Neural cell (in vitro differentiated cells): ENCODE results near the gene PELI2. TPM values are rescaled to one million over a fixed set of nuclear protein-coding genes. Genes with fewer than 3 reads are reported as not detected.

Source experiments
- H2AFZ ChIP-seq: fragments of 200-600, 300-800 bp; sonication (generic), shearing (Covaris generic); 2 replicates; pipeline ENCODE4 v1.6.0; 2014; ENCODE audit warnings: low read depth, mild to moderate bottlenecking, antibody characterized with exemption, low read length, moderate library complexity
- H3F3A ChIP-seq: fragments of 200-600 bp; shearing (Covaris generic); 2 replicates; pipeline ENCODE4 v1.6.1; 2016; ENCODE audit warnings: mild to moderate bottlenecking, moderate library complexity, mixed read lengths, antibody characterized with exemption, low read length; ENCODE audit not compliant: insufficient read depth, poor library complexity, severe bottlenecking
- H3K27ac ChIP-seq: fragments of 200-600, 300-800 bp; sonication (generic), shearing (Covaris generic); 2 replicates; pipeline ENCODE4 v1.5.1; 2014; ENCODE audit warnings: mild to moderate bottlenecking, low read length, moderate library complexity
- H3K27me3 ChIP-seq: fragments of 300-800, 200-600 bp; sonication (generic), shearing (Covaris generic); 2 replicates; pipeline ENCODE4 v1.6.0; 2014; ENCODE audit warnings: mild to moderate bottlenecking, low read depth, low read length, moderate library complexity; ENCODE audit not compliant: insufficient read depth
- H3K36me3 ChIP-seq: fragments of 300-800, 200-600 bp; sonication (generic), shearing (Covaris generic); 2 replicates; pipeline ENCODE4 v1.5.1; 2014; ENCODE audit warnings: mild to moderate bottlenecking, antibody characterized with exemption, low read length, moderate library complexity; ENCODE audit not compliant: insufficient read depth
- H3K4me2 ChIP-seq: fragments of 300-800, 200-600 bp; sonication (generic), shearing (Covaris generic); 2 replicates; pipeline ENCODE4 v1.6.0; 2014; ENCODE audit warnings: mild to moderate bottlenecking, low read length
- H3K4me3 ChIP-seq: fragments of 300-800, 200-600 bp; sonication (generic), shearing (Covaris generic); 2 replicates; pipeline ENCODE4 v1.5.1; 2014; ENCODE audit warnings: mild to moderate bottlenecking, low read length, moderate library complexity
- H3K79me2 ChIP-seq: fragments of 200-600 bp; shearing (Covaris generic); replicated peaks from 2 replicates; pipeline ENCODE4 v1.6.0; 2014; ENCODE audit warnings: mild to moderate bottlenecking, low read length, moderate library complexity; ENCODE audit not compliant: insufficient read depth
- H3K9ac ChIP-seq: fragments of 300-800, 200-600 bp; sonication (generic), shearing (Covaris generic); 2 replicates; pipeline ENCODE4 v1.6.1; 2016; ENCODE audit warnings: mild to moderate bottlenecking, low read length, mixed read lengths
- H3K9me2 ChIP-seq: fragments of 200-600 bp; shearing (Covaris generic); 2 replicates; pipeline ENCODE4 v1.6.1; 2016; ENCODE audit warnings: mild to moderate bottlenecking, low read length, mixed read lengths; ENCODE audit not compliant: insufficient read depth
- H3K9me3 ChIP-seq: fragments of 200-600, 300-800 bp; sonication (generic), shearing (Covaris generic); 2 replicates; pipeline ENCODE4 v1.6.1; 2016; ENCODE audit warnings: mild to moderate bottlenecking, mixed run types, low read length, moderate library complexity, mixed read lengths
- H4K20me1 ChIP-seq: fragments of 200-600 bp; shearing (Covaris generic); 2 replicates; pipeline ENCODE4 v1.6.1; 2016; ENCODE audit warnings: mild to moderate bottlenecking, mixed run types; ENCODE audit not compliant: insufficient read depth
- EP300 ChIP-seq: fragments of 450-650 bp; conservative IDR thresholded peaks from 2 replicates; pipeline ENCODE4 v1.6.1; 2014; ENCODE audit warnings: antibody characterized with exemption, mild to moderate bottlenecking, moderate library complexity; ENCODE audit not compliant: poor library complexity, severe bottlenecking
- EZH2 ChIP-seq: fragments of 200-600, 300-800 bp; shearing (Covaris generic), sonication (generic); IDR thresholded peaks from 2 replicates; pipeline ENCODE4 v1.6.1; 2014; ENCODE audit warnings: antibody characterized with exemption, low read length, borderline replicate concordance, mild to moderate bottlenecking; ENCODE audit not compliant: insufficient read depth, poor library complexity, severe bottlenecking
- MXI1 ChIP-seq: fragments of 450-650 bp; conservative IDR thresholded peaks from 2 replicates; pipeline ENCODE4 v1.6.1; 2014; ENCODE audit warnings: antibody characterized with exemption, mild to moderate bottlenecking; ENCODE audit not compliant: poor library complexity, severe bottlenecking
- POLR2AphosphoS5 ChIP-seq: IDR thresholded peaks from 2 replicates; pipeline ENCODE4 v1.6.1; 2012
- RAD21 ChIP-seq: fragments of 450-650 bp; conservative IDR thresholded peaks from 2 replicates; pipeline ENCODE4 v1.6.1; 2014; ENCODE audit warnings: antibody characterized with exemption, mild to moderate bottlenecking, moderate library complexity
- SMC3 ChIP-seq: fragments of 450-650 bp; conservative IDR thresholded peaks from 2 replicates; pipeline ENCODE4 v1.6.1; 2014; ENCODE audit warnings: antibody characterized with exemption, mild to moderate bottlenecking, moderate library complexity; ENCODE audit not compliant: poor library complexity
- TAF1 ChIP-seq: IDR thresholded peaks from 2 replicates; pipeline ENCODE4 v1.6.1; 2012; ENCODE audit warnings: low read depth
- polyA plus RNA-seq: library from polyadenylated mRNA; depleted of rRNA; stranded (reverse); fragments of >200 nt; gene quantifications from 2 replicates; pipeline ENCODE4 v1.2.3, GENCODE V29; 2014
- TF ChIP-seq, protein P1 (sequence below): IDR thresholded peaks from 2 replicates; pipeline ENCODE4 v1.6.1; 2012; ENCODE audit warnings: borderline replicate concordance
- TF ChIP-seq, protein P2 (sequence below): fragments of 450-650 bp; IDR thresholded peaks from 2 replicates; pipeline ENCODE4 v1.5.1; 2014; ENCODE audit warnings: antibody characterized with exemption, mild to moderate bottlenecking, moderate library complexity; ENCODE audit not compliant: poor library complexity, severe bottlenecking

Gene PELI2
- polyA plus RNA-seq, 1 donor from 2014 or later = 5.3 TPM

DNA sequence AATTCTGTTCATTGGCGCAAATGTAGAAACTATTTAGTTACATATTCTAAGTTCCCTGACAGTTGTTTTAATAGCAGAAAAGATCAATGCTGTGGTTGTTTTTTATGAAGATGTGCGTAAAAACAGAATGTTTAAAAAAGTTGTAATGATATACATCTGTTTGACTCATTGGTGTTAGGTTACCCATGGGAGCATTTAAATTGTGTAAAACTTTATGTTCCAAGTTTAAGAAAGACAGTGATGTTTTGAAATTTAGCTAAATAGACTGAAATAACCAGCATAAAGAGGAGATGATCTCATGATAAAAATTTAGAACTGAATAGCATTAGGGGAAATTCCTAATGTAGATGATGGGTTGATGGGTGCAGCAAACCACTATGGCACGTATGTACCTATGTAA, 3.6 kb downstream of the PELI2 start:
- no peak overlapping the region for H3K4me3 ChIP-seq

DNA sequence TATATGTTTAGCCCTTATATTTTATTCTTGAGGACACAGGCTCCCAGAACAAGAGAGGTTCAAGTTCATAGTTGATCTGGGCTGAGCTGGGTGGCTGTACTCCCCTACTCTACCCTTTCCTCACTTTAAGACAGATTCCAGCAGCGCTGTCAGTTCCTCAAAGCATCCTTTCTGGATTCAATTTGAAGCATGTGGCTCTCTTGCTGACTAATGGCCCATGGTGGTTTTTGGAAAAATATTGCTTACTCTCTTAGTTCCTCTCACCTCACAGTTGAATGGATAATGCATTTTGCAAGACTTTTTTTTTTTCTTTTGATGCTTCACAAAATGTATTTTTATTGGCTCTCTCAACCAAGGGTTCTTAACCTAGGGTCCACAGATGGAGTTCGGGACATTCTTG, 4.1 kb downstream of the PELI2 start:
- H3K9me2 ChIP-seq = no peaks in the 10 kb centered on the region
- H3K79me2 ChIP-seq = peaks cover 72% of the 10 kb centered on the region
- no peak overlapping the region for H3K9ac ChIP-seq
- H3K27ac ChIP-seq = no peak overlapping the region
- H3K4me2 ChIP-seq = no peak overlapping the region
- H3K4me3 ChIP-seq = no peak overlapping the region
- no peaks in the 10 kb centered on the region for H3K9me3 ChIP-seq
- no peaks in the 10 kb centered on the region for H3K36me3 ChIP-seq
- H2AFZ ChIP-seq = no peak overlapping the region
- TF ChIP-seq MXI1 (no peak), TAF1 (no peak), EP300 (no peak), EZH2 (no peak), RAD21 (no peak), SMC3 (no peak), POLR2AphosphoS5 (no peak)
- TF ChIP-seq, protein P1, sequence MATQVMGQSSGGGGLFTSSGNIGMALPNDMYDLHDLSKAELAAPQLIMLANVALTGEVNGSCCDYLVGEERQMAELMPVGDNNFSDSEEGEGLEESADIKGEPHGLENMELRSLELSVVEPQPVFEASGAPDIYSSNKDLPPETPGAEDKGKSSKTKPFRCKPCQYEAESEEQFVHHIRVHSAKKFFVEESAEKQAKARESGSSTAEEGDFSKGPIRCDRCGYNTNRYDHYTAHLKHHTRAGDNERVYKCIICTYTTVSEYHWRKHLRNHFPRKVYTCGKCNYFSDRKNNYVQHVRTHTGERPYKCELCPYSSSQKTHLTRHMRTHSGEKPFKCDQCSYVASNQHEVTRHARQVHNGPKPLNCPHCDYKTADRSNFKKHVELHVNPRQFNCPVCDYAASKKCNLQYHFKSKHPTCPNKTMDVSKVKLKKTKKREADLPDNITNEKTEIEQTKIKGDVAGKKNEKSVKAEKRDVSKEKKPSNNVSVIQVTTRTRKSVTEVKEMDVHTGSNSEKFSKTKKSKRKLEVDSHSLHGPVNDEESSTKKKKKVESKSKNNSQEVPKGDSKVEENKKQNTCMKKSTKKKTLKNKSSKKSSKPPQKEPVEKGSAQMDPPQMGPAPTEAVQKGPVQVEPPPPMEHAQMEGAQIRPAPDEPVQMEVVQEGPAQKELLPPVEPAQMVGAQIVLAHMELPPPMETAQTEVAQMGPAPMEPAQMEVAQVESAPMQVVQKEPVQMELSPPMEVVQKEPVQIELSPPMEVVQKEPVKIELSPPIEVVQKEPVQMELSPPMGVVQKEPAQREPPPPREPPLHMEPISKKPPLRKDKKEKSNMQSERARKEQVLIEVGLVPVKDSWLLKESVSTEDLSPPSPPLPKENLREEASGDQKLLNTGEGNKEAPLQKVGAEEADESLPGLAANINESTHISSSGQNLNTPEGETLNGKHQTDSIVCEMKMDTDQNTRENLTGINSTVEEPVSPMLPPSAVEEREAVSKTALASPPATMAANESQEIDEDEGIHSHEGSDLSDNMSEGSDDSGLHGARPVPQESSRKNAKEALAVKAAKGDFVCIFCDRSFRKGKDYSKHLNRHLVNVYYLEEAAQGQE = no peak
- TF ChIP-seq, protein P2, sequence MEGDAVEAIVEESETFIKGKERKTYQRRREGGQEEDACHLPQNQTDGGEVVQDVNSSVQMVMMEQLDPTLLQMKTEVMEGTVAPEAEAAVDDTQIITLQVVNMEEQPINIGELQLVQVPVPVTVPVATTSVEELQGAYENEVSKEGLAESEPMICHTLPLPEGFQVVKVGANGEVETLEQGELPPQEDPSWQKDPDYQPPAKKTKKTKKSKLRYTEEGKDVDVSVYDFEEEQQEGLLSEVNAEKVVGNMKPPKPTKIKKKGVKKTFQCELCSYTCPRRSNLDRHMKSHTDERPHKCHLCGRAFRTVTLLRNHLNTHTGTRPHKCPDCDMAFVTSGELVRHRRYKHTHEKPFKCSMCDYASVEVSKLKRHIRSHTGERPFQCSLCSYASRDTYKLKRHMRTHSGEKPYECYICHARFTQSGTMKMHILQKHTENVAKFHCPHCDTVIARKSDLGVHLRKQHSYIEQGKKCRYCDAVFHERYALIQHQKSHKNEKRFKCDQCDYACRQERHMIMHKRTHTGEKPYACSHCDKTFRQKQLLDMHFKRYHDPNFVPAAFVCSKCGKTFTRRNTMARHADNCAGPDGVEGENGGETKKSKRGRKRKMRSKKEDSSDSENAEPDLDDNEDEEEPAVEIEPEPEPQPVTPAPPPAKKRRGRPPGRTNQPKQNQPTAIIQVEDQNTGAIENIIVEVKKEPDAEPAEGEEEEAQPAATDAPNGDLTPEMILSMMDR = no peak
- no peaks in the 10 kb centered on the region for H4K20me1 ChIP-seq
- peaks cover 6% of the 10 kb centered on the region for H3F3A ChIP-seq
- peaks cover 5% of the 10 kb centered on the region for H3K27me3 ChIP-seq

More for the DNA sequence above, 3.6 kb downstream of the PELI2 start:
- Histone ChIP-seq H3F3A (peaks cover 10% of the 10 kb centered on the region), H3K9me2 (no peaks in the 10 kb centered on the region), H3K79me2 (peaks cover 72% of the 10 kb centered on the region), H3K36me3 (no peaks in the 10 kb centered on the region), H2AFZ (no peak overlapping the region), H3K27me3 (peaks cover 5% of the 10 kb centered on the region), H3K9me3 (no peaks in the 10 kb centered on the region), H3K9ac (no peak overlapping the region), H4K20me1 (no peaks in the 10 kb centered on the region), H3K4me2 (no peak overlapping the region), H3K27ac (no peak overlapping the region)
- no peak for TF ChIP-seq RAD21
- TF ChIP-seq, protein P2 = no peak
- TF ChIP-seq EP300 = no peak
- TF ChIP-seq SMC3 = no peak
- TF ChIP-seq, protein P1 = no peak
- TF ChIP-seq MXI1 = no peak
- no peak for TF ChIP-seq TAF1
- no peak for TF ChIP-seq POLR2AphosphoS5
